ENCODE results near the gene MTCH2.

MTCH2 gene

DNA sequence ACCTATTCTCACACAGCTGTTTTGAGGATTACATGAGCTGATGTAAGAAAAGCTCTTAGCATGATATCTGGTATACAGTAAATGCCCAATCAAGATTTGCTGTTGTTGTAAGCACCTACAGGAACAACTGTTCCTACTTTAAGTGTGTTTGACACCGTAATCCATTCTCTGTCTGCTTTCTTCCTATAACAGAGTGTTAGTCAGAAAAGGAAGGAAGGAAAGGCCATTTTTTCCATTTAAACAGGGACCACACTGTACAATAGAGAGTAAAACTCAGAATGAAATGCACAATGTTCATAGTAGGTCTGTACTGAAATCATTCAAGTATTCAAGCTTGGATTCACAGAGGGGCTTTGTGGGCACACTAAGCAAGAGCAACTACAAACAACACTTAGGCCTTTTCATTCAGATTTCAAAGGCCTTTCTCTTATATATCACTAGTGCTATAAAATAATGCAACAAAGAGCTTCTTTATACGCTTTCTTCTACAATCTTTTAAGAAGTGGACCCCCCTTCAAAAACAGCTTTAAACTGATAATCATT, 21.5 kb downstream of the MTCH2 start:
- no peaks in the 10 kb centered on the region for H4K20me1 ChIP-seq (ENCODE audit: insufficient read depth, low read length, poor library complexity, severe bottlenecking)
- peaks cover 59% of the 10 kb centered on the region; the same call in 1 of the 2 replicates for H3K36me3 ChIP-seq (ENCODE audit: insufficient read depth, low read length)
- H3K9me3 ChIP-seq (ENCODE audit: insufficient read depth, low read depth, low read length), result no peaks in the 10 kb centered on the region

DNA sequence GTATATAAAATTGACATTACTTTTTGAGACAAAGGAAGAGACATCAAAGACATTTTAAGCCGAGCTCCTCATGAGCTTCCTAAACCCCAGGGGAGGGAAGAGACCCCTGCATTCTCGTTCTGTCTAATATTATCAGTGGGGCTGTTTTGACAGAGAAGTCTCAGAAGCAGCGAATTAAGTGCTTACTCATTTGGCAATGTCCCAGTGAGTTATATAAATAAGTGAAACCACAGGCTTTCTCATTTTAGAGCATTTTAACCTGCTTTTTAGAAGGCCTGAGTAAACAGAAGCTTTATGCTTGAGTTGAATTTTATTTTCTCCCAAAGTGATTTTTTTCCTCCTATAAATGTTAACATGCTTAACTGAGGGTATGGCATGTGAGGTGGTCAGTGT, 24.9 kb downstream of the MTCH2 start:
- H3K9me3 ChIP-seq (ENCODE audit: insufficient read depth, low read depth, low read length), result no peaks in the 10 kb centered on the region
- H3K4me2 ChIP-seq (ENCODE audit: low read depth, low read length, poor library complexity, severe bottlenecking), result no peak overlapping the region
- H4K20me1 ChIP-seq (ENCODE audit: insufficient read depth, low read length, poor library complexity, severe bottlenecking), result no peaks in the 10 kb centered on the region
- peak overlapping the region; percentile 57 for H3K9ac ChIP-seq (ENCODE audit: low read depth, low read length, poor library complexity, severe bottlenecking)
- no peak overlapping the region for H3K4me3 ChIP-seq (ENCODE audit: low read length, poor library complexity, severe bottlenecking)
- no peak overlapping the region for H2AFZ ChIP-seq (ENCODE audit: low read length)
- H3F3A ChIP-seq (ENCODE audit: low read depth), result peaks cover 2% of the 10 kb centered on the region; the same call in 1 of the 2 replicates
- H3K9me2 ChIP-seq (replicated peaks; ENCODE audit: low read depth, low read length), result no peaks in the 10 kb centered on the region
- H3K4me1 ChIP-seq (ENCODE audit: insufficient read depth, low read length, poor library complexity, severe bottlenecking), result peaks cover 4% of the 10 kb centered on the region
- no peaks in the 10 kb centered on the region for H3K79me2 ChIP-seq (ENCODE audit: insufficient read depth, low read length)
- H3K27me3 ChIP-seq (ENCODE audit: insufficient read depth, low read length, poor library complexity, severe bottlenecking), result no peaks in the 10 kb centered on the region
- TF ChIP-seq, protein P1, sequence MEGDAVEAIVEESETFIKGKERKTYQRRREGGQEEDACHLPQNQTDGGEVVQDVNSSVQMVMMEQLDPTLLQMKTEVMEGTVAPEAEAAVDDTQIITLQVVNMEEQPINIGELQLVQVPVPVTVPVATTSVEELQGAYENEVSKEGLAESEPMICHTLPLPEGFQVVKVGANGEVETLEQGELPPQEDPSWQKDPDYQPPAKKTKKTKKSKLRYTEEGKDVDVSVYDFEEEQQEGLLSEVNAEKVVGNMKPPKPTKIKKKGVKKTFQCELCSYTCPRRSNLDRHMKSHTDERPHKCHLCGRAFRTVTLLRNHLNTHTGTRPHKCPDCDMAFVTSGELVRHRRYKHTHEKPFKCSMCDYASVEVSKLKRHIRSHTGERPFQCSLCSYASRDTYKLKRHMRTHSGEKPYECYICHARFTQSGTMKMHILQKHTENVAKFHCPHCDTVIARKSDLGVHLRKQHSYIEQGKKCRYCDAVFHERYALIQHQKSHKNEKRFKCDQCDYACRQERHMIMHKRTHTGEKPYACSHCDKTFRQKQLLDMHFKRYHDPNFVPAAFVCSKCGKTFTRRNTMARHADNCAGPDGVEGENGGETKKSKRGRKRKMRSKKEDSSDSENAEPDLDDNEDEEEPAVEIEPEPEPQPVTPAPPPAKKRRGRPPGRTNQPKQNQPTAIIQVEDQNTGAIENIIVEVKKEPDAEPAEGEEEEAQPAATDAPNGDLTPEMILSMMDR (conservative IDR thresholded peaks at IDR 0.05; ENCODE audit: low read length), result no peak
- TF ChIP-seq EZH2phosphoT487 (IDR thresholded peaks at IDR 0.05; ENCODE audit: borderline replicate concordance), result no peak
- peaks cover 35% of the 10 kb centered on the region; the same call in 1 of the 2 replicates for H3K36me3 ChIP-seq (ENCODE audit: insufficient read depth, low read length)

More for the DNA sequence above, 21.5 kb downstream of the MTCH2 start:
- Histone ChIP-seq H3F3A (ENCODE audit: low read depth) (peaks cover 2% of the 10 kb centered on the region; the same call in 1 of the 2 replicates), H3K4me2 (ENCODE audit: low read depth, low read length, poor library complexity, severe bottlenecking) (no peak overlapping the region), H3K9me2 (replicated peaks; ENCODE audit: low read depth, low read length) (no peaks in the 10 kb centered on the region), H3K79me2 (ENCODE audit: insufficient read depth, low read length) (no peaks in the 10 kb centered on the region), H3K9ac (ENCODE audit: low read depth, low read length, poor library complexity, severe bottlenecking) (no peak overlapping the region), H2AFZ (ENCODE audit: low read length) (no peak overlapping the region), H3K27me3 (ENCODE audit: insufficient read depth, low read length, poor library complexity, severe bottlenecking) (no peaks in the 10 kb centered on the region), H3K4me3 (ENCODE audit: low read length, poor library complexity, severe bottlenecking) (no peak overlapping the region), H3K4me1 (ENCODE audit: insufficient read depth, low read length, poor library complexity, severe bottlenecking) (peaks cover 4% of the 10 kb centered on the region)
- TF ChIP-seq, protein P1 (conservative IDR thresholded peaks at IDR 0.05; ENCODE audit: low read length), result no peak
- no peak for TF ChIP-seq EZH2phosphoT487 (IDR thresholded peaks at IDR 0.05; ENCODE audit: borderline replicate concordance)

DNA sequence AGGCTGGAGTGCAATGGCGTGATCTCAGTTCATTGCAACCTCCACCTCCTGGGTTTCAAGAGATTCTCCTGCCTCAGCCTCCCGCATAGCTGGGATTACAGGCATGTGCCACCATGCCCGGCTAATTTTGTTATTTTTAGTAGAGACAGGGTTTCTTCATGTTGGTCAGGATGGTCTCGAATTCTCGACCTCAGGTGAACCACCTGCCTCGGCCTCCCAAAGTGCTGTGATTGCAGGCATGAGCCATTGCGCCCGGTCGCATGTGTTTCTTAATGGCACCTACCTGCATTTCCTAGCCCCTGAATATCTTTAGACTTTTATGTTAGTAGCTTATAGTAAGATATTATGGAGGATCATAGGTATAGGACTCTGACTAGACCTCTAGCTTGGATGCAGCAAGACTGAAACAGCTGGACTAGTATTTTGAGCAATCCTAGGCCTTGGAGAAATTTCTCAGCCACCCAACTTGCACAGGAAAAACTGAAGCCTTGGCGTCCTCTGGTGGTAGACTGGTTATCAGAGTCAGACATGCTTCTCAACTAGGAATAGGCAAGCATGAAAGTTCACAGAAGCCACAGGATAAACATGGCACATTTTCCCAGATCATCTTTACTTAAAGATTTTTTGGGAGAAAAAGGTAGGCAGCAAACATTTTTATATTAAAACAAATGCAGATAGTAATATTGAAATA, 25.5 kb downstream of the MTCH2 start:
- no peak overlapping the region for H3K4me2 ChIP-seq (ENCODE audit: low read depth, low read length, poor library complexity, severe bottlenecking)
- no peak overlapping the region for H2AFZ ChIP-seq (ENCODE audit: low read length)
- H3K4me3 ChIP-seq (ENCODE audit: low read length, poor library complexity, severe bottlenecking), result no peak overlapping the region
- no peaks in the 10 kb centered on the region for H4K20me1 ChIP-seq (ENCODE audit: insufficient read depth, low read length, poor library complexity, severe bottlenecking)
- H3K36me3 ChIP-seq (ENCODE audit: insufficient read depth, low read length), result peaks cover 29% of the 10 kb centered on the region; the same call in 1 of the 2 replicates
- H3K27me3 ChIP-seq (ENCODE audit: insufficient read depth, low read length, poor library complexity, severe bottlenecking), result no peaks in the 10 kb centered on the region
- no peaks in the 10 kb centered on the region for H3K9me2 ChIP-seq (replicated peaks; ENCODE audit: low read depth, low read length)
- H3K4me1 ChIP-seq (ENCODE audit: insufficient read depth, low read length, poor library complexity, severe bottlenecking), result peaks cover 4% of the 10 kb centered on the region
- TF ChIP-seq, protein P1 (conservative IDR thresholded peaks at IDR 0.05; ENCODE audit: low read length), result peak; percentile 99
- TF ChIP-seq EZH2phosphoT487 (IDR thresholded peaks at IDR 0.05; ENCODE audit: borderline replicate concordance), result no peak
- peaks cover 2% of the 10 kb centered on the region; the same call in 1 of the 2 replicates for H3F3A ChIP-seq (ENCODE audit: low read depth)
- no peaks in the 10 kb centered on the region for H3K9me3 ChIP-seq (ENCODE audit: insufficient read depth, low read depth, low read length)
- peak overlapping the region; percentile 57 for H3K9ac ChIP-seq (ENCODE audit: low read depth, low read length, poor library complexity, severe bottlenecking)
- H3K79me2 ChIP-seq (ENCODE audit: insufficient read depth, low read length), result no peaks in the 10 kb centered on the region

All from Loucy (cell line).